Muscle of back (tissue), 11 donors: ENCODE data around the gene ELMO1. TPM values are rescaled to one million over a fixed set of nuclear protein-coding genes. Genes with fewer than 3 reads are reported as not detected.

ENCODE experiments used
- DNase-seq, 3 donors: peaks; one replicate each; pipeline versions ENCODE4 v3.0.0 to v3.0.0-alpha.2; 2013
- polyA plus RNA-seq, 10 donors: library from polyadenylated mRNA; unstranded; fragments of 120-200 nt; gene quantifications; one replicate each; pipeline ENCODE4 v1.2.1, GENCODE V29; 2013; ENCODE audit not compliant: insufficient read length in 10 of 10

The ELMO1 gene
- polyA plus RNA-seq, 10 donors = 21.2 to 37.4 (median 26.8) TPM

DNA sequence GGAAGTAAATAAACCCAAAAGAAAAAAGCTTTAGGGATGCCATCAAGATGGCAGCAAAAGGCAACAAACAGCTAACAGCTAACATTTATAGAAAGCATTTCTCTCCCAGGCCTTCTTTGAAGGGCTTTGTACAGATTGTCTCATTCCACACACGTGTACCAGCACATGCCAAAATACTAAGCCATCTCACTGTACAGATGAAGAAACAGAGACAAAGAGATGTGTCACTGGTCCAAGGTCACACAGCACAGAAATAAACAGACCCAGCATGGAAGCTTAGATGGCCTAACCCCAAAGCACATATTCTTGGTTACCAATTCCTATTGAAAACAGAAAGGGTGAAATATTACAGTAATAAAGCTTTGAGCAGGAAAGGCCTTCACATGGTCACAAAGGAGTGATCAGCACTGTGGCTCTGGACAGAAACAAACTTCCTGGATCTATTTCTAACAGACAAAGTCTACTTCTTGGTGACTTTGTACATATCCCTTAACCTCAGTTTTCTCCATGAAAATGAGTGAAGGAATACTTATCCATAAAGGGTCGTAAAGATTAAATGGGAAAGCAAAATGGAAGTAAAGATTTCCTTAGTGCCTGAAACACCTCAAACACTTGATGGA, 346.0 kb downstream of the ELMO1 start:
- no peak for DNase-seq

DNA sequence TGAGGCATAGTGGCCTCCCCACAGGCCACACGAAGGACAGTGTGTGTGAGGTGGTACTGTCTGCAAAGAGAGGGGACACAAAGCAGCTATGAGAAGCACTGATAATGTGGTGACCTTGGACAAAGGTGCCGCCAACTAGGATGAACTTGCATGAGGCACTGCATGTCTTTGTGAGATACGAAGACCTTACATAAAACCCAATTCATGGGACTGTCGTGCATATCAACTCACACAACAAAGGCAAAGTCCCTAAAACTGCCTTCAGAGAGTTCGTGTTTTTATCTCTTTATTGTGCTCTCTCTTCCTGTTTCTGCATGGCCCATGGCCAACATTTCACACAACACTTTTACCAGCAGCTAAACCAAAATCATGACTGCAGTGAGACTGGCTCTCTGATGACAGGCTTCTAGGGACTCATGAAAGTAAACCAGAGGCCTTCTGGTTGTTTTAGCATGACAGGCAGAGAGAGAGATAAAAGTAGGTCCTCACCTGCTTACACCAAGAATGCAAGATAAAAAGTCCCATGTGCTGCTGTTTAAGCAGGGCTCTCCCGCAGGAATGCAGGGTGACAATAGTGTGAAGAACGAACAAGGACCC, 347.8 kb downstream of the ELMO1 start:
- DNase-seq = peak in 1 of 3 donors; percentile 18

DNA sequence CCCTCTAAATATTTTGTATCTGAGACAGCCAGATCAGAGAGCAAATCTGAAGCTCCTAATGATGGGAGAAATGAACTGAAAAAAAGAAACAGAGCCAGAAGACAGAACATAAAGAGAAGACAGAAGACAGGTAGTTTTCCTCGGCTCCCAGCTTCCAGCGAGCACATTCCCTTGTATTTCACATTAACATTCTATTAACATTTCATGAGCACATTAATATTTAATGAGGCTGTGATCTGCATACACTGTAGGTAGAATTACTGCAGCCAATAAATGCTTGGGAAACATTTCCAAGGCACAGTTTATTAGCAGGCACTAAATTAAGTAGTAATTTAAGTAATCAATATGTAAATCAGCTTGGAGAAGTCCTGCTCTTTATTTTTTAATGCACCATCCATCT, 349.9 kb downstream of the ELMO1 start:
- no peak for DNase-seq

DNA sequence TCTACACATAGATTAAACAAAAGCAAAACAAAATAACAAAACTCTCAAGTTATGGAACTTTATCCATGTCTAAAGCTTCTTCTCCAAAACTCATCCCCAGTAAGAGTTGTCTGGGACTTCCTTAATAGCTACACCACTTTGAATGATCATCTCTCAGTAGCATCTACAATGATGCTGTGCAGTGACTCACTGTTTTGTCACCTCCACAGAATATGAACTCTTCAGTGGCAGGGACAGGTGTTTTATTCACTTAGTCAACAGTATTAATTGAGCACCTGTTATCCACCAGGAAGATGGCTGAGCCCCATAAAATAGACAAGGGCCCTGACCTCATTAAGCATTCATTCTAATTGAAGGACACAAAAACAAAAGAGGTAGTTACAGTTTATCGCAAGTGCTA, 350.7 kb downstream of the ELMO1 start:
- no peak for DNase-seq

DNA sequence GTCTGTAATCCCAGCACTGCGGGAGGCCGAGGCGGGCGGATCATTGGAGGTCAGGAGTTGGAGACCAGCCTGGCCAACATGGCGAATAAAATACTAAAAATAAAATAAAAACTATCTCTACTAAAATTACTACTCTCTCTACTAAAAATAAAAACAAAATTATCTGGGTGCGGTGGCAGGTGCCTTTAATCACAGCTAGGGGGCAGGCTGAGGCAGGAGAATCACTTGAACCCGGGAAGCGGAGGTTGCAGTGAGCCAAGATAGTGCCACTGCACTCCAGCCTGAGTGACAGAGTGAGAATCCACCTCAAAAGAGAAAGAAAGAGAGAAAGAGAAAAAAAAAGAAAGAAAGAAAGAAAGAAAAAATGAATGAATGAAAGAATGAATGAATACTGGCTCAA, 351.4 kb downstream of the ELMO1 start:
- no peak for DNase-seq

DNA sequence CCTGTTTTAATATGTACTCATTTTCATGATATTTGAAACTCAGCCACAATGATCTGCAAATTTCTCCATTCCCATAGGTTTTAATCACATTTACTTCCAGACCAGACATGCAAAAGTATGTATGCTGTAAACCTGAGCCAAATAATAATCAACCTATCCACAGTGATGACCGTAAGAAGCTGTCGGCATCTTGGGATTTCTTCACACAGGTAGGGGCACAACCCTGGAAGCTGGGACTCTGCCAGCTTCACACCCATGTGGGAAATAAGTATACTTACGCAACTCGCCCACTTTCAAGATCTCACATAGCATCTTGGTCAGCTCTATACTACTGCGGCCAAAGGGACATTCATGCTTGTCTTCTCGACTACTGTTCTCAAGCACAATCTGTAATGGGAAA, 352.3 kb downstream of the ELMO1 start:
- DNase-seq = no peak

DNA sequence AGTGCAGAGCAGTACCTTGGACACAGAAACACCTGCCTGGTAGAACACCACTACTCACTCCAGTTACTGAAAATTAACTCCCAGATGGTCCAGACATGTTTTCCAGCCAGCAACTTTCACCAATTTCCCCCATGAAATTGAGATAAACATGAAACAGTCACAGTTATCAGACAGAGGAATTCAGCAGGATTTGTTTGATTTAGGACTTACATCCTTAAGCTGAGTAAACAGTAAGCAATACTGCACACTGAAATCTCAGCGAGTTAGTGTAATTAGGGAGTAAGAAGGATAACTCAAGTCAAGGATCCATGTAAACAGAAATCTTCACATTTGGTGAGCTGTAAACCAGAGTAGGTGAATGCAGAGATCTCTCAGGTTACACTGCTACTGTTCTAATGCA, 353.5 kb downstream of the ELMO1 start:
- DNase-seq = no peak

DNA sequence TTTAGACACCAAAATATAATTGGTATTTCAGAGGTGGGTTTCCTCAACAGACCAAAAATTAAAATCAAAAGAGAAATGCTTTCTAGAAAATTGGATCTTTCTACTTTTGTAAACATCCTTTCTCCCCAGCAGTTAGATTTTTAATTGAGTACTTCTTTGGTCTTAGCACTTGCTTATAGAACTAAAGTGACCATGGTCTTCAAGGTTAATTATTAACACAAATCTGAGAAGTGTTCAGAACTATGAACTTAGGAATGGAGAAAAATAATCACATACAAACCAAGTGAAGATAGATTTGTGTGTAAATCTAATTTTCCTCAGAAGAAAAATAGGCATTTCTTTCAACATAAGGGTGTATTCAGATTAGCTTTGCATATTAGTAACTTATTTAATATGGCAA, 355.4 kb downstream of the ELMO1 start:
- DNase-seq = no peak

DNA sequence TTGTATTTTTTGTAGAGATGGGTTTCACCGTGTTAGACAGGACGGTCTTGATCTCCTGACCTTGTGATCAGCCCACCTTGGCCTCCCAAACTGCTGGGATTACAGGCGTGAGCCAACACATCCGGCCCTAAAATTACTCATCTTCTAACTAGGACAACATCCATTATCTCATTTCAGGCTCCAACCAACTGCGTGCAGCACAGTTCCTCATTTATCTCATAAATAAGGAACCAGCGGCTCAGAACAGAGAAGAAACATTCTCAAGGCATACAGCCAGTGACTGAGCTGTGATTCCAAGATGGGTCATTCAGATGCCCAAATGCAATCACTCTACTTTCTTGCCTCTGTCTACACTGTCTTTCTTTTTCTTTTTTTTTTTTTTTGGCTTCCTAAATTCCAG, 356.1 kb downstream of the ELMO1 start:
- DNase-seq = no peak

DNA sequence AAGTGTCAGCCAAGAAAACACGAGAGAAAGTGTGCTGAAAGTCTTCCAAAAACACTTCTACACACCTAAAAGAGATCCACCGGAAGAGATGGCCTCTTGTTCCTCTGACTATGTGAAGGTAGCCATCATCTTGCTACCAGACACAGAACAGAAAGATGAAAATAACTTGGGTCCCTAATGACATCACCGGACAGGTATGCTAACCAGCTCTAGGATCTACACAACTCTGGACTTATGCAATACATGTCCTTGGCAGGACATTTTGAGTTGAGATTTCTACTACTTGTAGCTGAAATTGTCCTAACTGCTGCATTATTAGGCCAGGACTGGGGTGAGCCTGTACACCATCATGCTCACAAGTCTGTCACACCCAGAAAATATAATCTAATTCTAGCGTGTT, 358.7 kb downstream of the ELMO1 start:
- no peak for DNase-seq

DNA sequence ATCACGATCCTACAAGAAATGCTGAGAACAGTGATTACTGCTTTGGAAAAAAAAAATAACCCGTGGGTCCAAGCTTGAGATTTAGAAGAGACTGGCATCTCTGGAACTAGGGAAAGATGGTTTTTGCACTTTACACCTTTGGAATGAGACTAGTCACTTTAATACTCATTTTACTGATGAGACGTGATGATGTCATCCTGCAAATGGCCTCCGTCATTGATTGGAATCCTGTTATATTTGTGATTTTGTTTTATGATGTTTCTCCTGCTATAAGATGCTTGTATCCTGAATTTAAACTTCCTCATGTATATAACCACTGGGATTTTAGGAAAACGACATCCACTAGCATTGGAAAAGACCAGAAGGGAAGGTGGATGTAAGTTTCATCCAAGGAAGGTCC, 363.1 kb downstream of the ELMO1 start:
- DNase-seq = no peak

DNA sequence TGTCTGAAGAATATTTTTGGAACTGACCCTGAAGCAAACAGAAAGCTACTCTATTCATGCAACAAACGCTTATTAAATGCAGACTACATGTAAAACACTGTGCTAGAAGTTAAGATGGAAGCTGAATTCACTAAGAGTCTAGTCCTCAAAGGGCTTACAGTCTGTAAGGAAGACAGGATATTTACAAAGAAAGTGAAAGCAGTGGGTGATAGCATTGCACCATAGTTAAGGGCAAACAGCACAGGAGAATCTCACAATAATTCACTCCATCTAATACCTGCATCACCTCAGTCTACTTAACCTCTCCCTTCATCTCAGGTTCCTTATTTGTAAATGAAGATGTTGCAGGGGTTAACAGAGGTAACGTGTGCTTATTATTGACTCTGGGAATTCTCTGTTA, 364.4 kb downstream of the ELMO1 start:
- no peak for DNase-seq

DNA sequence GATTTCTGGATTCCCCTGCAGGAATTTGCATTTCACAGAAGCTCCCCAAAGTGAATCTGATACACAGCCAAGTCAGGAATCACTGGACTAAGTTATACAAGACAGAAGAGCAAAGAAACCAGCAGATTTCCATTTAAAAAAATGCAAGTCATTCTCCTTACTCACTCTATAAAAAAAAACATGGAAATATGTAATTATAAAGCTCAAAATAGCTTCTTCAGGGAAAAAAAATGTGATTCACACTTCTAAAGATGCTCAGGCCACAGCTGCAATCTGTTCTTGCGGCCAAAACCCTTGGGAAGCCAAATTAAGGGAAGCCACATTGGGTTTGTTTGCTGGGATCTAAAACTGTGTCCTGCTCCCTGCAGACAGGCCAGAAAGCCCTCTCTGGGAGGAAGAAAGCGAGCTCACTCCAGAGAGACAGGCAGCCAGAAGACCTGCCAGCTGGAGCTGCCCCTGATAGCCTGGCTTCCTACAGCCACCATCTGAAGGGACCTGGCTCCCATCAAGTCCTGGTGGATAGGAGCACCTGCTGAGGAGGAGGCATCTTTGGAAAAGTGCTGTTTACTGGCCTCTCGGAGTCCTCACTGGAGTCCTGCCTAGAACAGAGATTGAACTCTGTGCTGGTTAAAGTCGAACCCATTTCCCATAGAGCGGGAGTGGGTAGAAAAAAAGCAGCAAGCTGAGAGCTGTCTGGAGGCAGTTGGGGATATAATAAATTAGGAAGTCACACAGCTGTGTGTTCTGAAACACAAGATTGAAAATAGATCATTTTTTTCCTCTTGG, 365.2 kb downstream of the ELMO1 start:
- peak; percentile 80 to 94 (median 83) for DNase-seq

DNA sequence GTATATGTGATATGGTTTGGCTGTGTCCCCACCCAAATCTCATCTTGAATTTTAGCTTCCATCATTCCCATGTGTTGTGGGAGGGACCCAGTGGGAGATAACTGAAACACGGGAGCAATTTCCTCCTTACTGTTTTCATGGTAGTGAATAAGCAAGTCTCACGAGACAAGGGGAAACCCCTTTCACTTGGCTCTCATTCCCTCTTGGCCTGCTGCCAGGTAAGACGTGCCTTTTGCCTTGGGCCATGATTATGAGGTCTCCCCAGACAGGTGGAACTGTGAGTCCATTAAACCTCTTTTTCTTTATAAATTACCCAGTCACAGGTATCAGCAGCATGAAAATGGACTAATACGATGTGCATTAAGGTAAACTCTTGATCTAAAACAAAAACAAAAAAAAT, 367.2 kb downstream of the ELMO1 start:
- peak in 1 of 3 donors; percentile 19 for DNase-seq

DNA sequence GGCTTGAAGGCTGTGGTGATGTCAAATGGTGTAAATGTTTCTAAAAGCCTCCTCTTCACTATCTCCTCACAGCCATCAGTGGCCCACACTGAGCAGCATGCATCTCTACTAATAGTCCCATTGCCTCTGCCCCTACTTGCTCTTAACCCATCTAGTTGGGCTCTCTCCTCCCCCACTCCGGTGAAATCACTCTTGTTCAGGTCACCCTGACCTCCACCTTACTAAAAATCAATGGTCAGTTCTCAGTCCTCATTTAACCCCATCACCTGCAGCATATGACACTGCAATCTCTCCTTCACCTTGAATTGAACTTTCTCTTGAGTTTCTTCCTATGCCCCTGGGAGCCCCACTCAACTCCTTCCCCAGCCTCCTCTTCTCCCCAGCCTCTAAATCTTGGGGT, 369.2 kb downstream of the ELMO1 start:
- no peak for DNase-seq

DNA sequence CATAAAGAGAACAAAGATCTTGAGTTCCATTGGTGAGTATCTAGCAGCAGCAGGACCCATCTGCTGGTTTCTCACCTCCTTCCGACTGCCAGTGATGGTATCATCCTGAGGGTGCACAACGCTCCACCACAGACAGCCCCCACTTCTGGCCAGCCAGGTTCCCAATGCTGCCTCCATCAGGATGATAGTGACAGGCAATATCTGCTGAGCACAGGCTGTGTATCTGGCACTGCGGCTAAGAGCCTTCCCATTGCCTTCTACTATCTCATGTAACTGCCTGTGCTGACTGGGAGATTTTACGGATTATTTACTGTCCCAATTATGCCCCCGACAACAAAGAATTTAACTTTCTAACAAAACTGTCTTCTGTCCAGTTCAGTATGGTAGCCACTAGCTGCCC, 372.0 kb downstream of the ELMO1 start:
- no peak for DNase-seq

DNA sequence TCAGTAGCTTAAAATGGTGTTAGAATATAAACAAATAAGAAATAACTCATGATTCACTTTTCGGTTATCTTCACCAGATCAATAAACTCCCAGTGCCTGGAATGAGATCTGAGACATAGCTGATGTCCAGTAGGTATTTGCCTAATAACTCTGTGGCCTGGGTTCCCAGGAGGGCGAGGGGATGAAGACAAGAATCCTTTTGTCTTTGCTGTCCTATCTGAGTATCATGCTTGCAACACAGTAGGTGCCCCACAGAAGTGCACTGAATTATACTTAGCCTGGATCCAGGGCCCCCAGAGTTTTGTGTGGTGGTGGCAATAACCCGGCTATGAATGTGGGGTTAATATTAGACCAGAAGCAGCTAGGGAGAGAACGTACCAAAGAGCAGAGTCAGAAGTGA, 374.3 kb downstream of the ELMO1 start:
- DNase-seq = no peak

DNA sequence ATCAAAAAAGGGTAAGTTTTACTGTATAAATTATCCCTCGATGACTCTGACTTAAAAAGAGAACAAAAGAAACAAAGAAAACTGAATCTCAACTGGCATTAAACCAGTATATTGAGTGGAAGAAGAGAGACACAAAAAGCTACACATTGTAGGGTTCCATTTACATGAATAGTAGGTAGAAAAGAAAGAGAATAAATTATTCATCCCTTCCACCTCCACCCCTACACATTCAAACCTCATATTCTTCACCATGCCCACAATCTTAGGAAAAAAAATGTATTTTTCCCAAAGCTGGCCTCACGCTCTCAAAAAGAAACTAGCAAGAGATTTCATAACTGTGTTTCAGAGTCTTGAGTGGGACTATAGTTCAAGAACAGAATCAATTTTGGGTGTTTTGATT, 377.5 kb downstream of the ELMO1 start:
- no peak for DNase-seq

DNA sequence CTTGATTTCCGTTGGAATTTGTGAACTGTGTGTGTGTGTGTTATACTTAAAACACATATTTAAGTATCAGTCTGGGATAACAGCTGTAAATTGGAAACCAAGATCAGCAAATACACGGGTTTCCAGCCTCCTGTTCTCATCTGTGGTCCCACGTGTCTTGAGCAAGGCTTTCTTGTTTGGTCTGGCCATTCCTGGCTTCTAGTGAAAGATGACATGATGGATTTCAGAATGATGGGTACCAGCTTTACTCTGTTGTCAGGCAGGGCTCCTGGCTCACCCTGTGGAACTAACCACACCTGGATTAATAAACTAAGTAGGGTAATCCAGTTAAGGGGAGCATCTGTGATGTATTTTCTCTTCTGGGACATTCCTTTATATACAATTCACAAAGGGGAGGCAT, 378.2 kb downstream of the ELMO1 start:
- no peak for DNase-seq

DNA sequence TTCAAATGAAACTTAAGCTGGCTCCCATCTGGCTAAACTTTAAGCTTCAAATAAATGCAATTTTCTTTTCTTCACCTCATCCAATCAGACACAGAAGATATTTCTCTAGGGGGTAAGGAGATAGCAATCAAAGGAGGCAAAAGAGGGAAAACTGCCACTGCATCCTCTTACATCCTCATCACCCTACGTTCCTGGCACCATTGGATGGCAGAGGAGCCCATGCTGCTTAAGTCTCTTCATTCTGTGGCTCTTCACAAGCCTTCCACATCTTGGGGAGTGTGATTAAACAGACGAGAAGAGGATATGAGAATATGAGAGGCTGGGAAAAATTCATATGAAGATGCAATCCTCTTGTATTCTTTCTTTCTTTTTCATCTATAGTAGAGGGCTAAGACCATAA, 378.6 kb downstream of the ELMO1 start:
- DNase-seq = no peak

DNA sequence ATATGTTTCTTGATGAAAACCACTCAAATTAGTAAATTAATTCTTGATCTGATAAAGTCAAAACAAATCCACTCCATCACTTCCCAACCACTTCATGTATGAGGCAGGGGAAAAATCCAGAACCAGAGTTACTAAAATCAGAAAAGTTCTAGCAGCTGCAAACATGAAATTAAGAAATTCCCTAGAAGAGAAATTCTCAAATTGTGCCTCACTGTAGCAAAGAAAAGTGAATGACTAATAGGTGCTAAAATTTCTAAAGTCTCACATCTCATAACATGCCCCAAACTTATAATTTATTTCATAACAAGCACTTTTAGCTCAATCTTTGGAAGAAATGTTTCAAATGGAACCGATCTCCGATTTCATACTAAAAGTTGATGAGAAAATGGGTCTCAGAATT, 379.3 kb downstream of the ELMO1 start:
- DNase-seq = no peak

DNA sequence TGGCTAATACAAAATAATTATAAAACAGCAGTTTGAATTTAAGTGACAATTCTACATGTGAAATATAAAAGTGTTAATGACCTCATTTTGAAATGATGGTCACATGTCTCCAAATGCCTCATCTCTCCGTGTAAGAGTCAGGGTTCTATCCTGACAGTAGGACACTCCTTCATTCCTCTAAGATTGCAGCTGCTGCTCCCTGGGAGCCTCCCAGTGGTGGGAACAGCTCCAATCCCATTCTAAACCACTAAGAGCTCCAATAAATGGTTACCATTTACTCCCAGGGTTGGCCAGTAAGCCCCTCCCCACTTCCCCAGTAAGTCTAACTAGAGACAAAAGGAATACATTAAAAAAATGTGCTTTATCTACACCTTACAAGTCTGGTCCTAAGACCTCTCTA, 379.8 kb downstream of the ELMO1 start:
- no peak for DNase-seq

DNA sequence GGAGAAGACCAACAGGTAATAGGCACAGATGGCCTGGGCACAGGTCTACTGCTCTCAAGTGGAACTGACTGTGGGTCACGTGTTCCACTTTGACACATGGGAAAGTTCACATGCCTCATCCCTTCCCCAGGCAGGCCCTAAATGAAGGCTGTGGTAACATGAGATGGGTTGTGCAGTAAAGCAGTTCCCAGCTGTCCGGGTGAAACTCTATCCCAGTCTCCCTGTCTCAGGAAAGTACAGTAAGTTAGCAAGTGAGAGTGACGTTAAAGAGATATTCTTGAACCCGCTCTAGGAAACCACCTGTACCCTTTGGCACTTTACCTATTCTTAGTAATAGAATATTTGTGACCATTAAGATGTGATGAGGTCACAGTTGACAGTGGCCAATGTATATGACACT, 380.6 kb downstream of the ELMO1 start:
- peak; percentile 55 to 74 (median 55) for DNase-seq
